ENCODE data around the gene CNTN5. TPM values are rescaled to one million over a fixed set of nuclear protein-coding genes. Genes with fewer than 3 reads are reported as not detected.

CNTN5 gene
- polyA plus RNA-seq, 1 of the 3 experiments (the other 2 are of a cell fraction): not detected

DNA sequence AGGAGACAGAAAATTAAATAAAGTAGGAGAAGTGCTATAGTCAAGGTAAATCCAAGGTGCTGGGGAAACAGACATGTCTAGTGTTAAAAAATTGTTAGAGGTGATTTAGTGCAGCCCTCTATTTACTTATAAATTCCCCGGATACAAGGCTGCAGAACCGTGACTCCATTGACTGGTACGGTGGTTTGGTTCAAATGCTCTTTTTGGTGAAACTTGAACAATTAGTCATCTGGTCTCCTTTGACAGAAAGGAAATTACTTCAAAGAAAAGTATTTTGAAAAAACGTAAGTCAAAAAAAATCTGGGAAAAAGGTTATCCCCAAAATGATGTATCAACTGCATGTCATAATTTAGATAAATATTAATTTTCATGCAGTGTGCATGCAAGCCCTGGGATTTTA, 399.2 kb downstream of the CNTN5 start:
- ChIA-PET CTCF (interaction anchor here (1.4 kb wide), 1 partner anchor 9 kb away, joined by 3 read pairs; no protein-coding TSS in a partner anchor), POLR2A (no interaction called here)
- H3K79me2 ChIP-seq (ENCODE audit: insufficient read depth): no peaks in the 10 kb centered on the region
- no peaks in the 10 kb centered on the region; a peak in 1 of 4 replicates for H3K4me1 ChIP-seq (ENCODE audit: control insufficient read depth in 1 of 2, insufficient read depth in 2 of 2, low read depth in 1 of 2, low read length in 1 of 2)
- no peak overlapping the region for H3K4me2 ChIP-seq
- H4K20me1 ChIP-seq (ENCODE audit: insufficient read depth): no peaks in the 10 kb centered on the region
- no peak overlapping the region for H2AFZ ChIP-seq (ENCODE audit: low read depth)
- no peak for DNase-seq
- no peaks in the 10 kb centered on the region for H3K9me3 ChIP-seq
- H3K9me2 ChIP-seq: 0 out of 2 replicates have a peak, but pooled peaks cover 3% of the 10 kb centered on the region
- 6% methylated on average over 4 of the region's 4 CpGs for WGBS (ENCODE audit: low lambda C conversion rate)
- no peaks in the 10 kb centered on the region for H3F3A ChIP-seq (replicated peaks; ENCODE audit: insufficient read depth)
- H3K27ac ChIP-seq (ENCODE audit: low read depth in 2 of 2, low read length in 1 of 2): no peak overlapping the region
- H3K4me3 ChIP-seq (ENCODE audit: low read depth in 2 of 2, low read length in 1 of 2): no peak overlapping the region
- H3K36me3 ChIP-seq (replicated peaks in 1 of 2; ENCODE audit: control insufficient read depth in 1 of 2, insufficient read depth in 2 of 2, low read length in 1 of 2): no peaks in the 10 kb centered on the region
- no peak for TF ChIP-seq EP300 (IDR thresholded peaks at IDR 0.05; ENCODE audit: borderline replicate concordance in 1 of 2, low read depth in 1 of 2, low read length in 1 of 2)
- TF ChIP-seq RFX5 (IDR thresholded peaks at IDR 0.05; ENCODE audit: low read length): no peak
- no peak for TF ChIP-seq ELF1 (IDR thresholded peaks at IDR 0.05)
- no peak for TF ChIP-seq CHD2 (IDR thresholded peaks at IDR 0.05; ENCODE audit: low read length, partially characterized antibody)
- TF ChIP-seq FOXM1 (IDR thresholded peaks at IDR 0.05; ENCODE audit: low read depth): no peak
- TF ChIP-seq, protein P1, sequence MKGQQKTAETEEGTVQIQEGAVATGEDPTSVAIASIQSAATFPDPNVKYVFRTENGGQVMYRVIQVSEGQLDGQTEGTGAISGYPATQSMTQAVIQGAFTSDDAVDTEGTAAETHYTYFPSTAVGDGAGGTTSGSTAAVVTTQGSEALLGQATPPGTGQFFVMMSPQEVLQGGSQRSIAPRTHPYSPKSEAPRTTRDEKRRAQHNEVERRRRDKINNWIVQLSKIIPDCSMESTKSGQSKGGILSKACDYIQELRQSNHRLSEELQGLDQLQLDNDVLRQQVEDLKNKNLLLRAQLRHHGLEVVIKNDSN (IDR thresholded peaks at IDR 0.05; ENCODE audit: borderline replicate concordance, low read depth): no peak
- TF ChIP-seq FOXJ3 (CRISPR knock-in tag; IDR thresholded peaks at IDR 0.05): no peak
- TF ChIP-seq, protein P2, sequence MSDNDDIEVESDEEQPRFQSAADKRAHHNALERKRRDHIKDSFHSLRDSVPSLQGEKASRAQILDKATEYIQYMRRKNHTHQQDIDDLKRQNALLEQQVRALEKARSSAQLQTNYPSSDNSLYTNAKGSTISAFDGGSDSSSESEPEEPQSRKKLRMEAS (IDR thresholded peaks at IDR 0.05; ENCODE audit: low read depth): no peak
- no peak for TF ChIP-seq TEAD4 (IDR thresholded peaks at IDR 0.05; ENCODE audit: borderline replicate concordance, insufficient read depth)
- TF ChIP-seq, protein P3, sequence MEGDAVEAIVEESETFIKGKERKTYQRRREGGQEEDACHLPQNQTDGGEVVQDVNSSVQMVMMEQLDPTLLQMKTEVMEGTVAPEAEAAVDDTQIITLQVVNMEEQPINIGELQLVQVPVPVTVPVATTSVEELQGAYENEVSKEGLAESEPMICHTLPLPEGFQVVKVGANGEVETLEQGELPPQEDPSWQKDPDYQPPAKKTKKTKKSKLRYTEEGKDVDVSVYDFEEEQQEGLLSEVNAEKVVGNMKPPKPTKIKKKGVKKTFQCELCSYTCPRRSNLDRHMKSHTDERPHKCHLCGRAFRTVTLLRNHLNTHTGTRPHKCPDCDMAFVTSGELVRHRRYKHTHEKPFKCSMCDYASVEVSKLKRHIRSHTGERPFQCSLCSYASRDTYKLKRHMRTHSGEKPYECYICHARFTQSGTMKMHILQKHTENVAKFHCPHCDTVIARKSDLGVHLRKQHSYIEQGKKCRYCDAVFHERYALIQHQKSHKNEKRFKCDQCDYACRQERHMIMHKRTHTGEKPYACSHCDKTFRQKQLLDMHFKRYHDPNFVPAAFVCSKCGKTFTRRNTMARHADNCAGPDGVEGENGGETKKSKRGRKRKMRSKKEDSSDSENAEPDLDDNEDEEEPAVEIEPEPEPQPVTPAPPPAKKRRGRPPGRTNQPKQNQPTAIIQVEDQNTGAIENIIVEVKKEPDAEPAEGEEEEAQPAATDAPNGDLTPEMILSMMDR (IDR thresholded peaks at IDR 0.05): no peak
- no peak for TF ChIP-seq RAD21 (IDR thresholded peaks at IDR 0.05; ENCODE audit: low read length)
- H3K9ac ChIP-seq: no peak overlapping the region
- H3K27me3 ChIP-seq (ENCODE audit: insufficient read depth): no peaks in the 10 kb centered on the region; the same call in 1 of the 2 replicates

DNA sequence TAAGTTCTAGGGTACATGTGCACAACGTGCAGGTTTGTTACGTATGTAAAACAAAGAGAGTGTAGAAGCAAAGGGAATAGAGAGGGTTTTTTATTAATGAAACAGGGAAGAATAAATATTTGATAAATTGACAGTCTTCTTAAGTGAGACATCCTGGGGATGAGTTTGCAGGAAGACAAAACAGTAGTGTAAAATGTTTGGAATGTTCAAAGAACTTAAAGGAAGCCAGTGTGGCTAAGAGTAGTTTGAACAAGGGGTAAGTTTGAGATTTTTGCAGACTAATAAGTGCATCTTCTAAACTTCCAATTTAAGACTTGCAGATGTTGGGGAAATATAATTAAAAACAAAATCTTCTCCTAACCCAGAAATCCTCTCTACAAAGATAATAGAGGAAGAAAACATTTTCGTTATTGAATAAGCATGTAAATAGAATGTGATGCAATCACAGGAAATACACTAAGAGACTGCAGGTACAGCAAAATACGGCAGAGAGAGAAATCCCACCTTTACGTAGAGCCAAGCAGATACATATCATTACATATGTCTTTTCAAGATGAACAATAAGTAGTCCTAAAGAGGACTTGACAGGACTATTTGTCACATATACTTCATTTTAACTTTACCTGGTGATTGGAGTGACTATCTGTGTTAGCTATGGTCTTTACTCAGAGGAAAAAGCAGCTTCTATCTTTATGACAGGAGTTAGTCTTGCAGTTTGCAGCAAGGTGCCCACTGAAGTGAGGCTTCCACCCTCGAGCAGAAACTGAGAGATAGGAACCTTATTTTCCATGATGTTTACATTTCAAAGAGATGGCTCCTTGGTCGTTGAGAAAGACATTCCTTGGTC, 402.1 kb downstream of the CNTN5 start:
- 6% methylated on average over 7 of the region's 7 CpGs for WGBS (ENCODE audit: low lambda C conversion rate)
- Histone ChIP-seq H3K9ac (no peak overlapping the region), H3K9me2 (0 out of 2 replicates have a peak, but pooled peaks cover 3% of the 10 kb centered on the region), H3K27ac (ENCODE audit: low read depth in 2 of 2, low read length in 1 of 2) (no peak overlapping the region), H3K4me1 (ENCODE audit: control insufficient read depth in 1 of 2, insufficient read depth in 2 of 2, low read depth in 1 of 2, low read length in 1 of 2) (no peaks in the 10 kb centered on the region; a peak in 1 of 4 replicates), H3K9me3 (no peaks in the 10 kb centered on the region), H3K4me3 (ENCODE audit: low read depth in 2 of 2, low read length in 1 of 2) (no peak overlapping the region), H3K36me3 (replicated peaks in 1 of 2; ENCODE audit: control insufficient read depth in 1 of 2, insufficient read depth in 2 of 2, low read length in 1 of 2) (no peaks in the 10 kb centered on the region), H4K20me1 (ENCODE audit: insufficient read depth) (no peaks in the 10 kb centered on the region), H3K79me2 (ENCODE audit: insufficient read depth) (no peaks in the 10 kb centered on the region), H3F3A (replicated peaks; ENCODE audit: insufficient read depth) (no peaks in the 10 kb centered on the region), H3K27me3 (ENCODE audit: insufficient read depth) (no peaks in the 10 kb centered on the region), H3K4me2 (no peak overlapping the region), H2AFZ (ENCODE audit: low read depth) (no peak overlapping the region; the same call in 1 of the 2 replicates)
- DNase-seq: no peak
- CTCF ChIA-PET: no interaction called here
- TF ChIP-seq, protein P4, sequence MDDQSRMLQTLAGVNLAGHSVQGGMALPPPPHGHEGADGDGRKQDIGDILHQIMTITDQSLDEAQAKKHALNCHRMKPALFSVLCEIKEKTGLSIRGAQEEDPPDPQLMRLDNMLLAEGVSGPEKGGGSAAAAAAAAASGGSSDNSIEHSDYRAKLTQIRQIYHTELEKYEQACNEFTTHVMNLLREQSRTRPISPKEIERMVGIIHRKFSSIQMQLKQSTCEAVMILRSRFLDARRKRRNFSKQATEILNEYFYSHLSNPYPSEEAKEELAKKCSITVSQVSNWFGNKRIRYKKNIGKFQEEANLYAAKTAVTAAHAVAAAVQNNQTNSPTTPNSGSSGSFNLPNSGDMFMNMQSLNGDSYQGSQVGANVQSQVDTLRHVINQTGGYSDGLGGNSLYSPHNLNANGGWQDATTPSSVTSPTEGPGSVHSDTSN (IDR thresholded peaks at IDR 0.05): no peak
- TF ChIP-seq NRF1 (IDR thresholded peaks at IDR 0.05; ENCODE audit: low read depth, low read length): no peak
- TF ChIP-seq, protein P3 (IDR thresholded peaks at IDR 0.05): no peak
- no peak for TF ChIP-seq FOSL2 (IDR thresholded peaks at IDR 0.05; ENCODE audit: borderline replicate concordance, low read depth)
- no peak for TF ChIP-seq RFX5 (IDR thresholded peaks at IDR 0.05; ENCODE audit: low read length)
- POLR2A ChIA-PET: no interaction called here

Data from SK-N-SH (cell line).